ENCODE measurements around the gene SIDT2.

DNA sequence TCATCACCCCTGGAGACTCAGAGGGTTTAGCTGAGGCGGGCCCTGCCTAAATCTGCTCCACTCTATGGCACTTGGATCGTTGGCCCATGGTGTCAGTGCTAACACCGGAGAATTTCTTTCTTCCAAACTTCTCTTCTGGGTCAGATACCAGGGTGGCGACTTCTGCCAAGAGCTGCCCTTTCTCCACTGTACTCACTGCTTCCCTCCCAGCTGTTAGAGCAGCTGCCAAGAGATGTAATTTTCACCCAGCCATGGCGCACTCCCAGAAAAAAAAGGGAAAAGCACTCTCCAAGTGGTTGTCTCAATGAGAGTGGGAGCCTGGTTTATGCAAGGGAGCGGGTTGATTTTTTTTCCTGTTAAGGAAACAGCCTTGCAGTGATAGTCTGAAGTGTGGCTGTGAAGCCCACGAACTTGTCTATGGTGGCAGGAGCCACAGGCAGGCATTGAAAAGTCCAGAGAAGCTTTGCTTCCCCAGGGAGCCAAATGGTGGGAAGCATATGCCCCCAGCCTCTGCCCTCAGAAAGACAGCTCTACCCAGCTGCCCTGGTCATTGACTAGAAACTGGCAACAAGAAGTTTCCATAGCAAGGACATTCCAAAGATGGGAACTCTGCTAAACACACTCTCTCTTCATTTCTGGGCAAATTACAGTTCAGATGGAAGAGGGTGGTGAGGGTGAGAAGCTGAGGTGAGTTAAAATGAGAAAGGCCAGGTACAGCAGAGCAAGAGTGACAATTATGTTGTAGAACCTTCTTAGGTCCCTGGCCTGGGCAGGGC lies 42.6 kb downstream of the SIDT2 start:
- TF ChIP-seq, protein P1, sequence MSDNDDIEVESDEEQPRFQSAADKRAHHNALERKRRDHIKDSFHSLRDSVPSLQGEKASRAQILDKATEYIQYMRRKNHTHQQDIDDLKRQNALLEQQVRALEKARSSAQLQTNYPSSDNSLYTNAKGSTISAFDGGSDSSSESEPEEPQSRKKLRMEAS (IDR thresholded peaks at IDR 0.05; ENCODE audit: insufficient read depth, insufficient read length): no peak
- TF ChIP-seq, protein P2, sequence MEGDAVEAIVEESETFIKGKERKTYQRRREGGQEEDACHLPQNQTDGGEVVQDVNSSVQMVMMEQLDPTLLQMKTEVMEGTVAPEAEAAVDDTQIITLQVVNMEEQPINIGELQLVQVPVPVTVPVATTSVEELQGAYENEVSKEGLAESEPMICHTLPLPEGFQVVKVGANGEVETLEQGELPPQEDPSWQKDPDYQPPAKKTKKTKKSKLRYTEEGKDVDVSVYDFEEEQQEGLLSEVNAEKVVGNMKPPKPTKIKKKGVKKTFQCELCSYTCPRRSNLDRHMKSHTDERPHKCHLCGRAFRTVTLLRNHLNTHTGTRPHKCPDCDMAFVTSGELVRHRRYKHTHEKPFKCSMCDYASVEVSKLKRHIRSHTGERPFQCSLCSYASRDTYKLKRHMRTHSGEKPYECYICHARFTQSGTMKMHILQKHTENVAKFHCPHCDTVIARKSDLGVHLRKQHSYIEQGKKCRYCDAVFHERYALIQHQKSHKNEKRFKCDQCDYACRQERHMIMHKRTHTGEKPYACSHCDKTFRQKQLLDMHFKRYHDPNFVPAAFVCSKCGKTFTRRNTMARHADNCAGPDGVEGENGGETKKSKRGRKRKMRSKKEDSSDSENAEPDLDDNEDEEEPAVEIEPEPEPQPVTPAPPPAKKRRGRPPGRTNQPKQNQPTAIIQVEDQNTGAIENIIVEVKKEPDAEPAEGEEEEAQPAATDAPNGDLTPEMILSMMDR (IDR thresholded peaks at IDR 0.05; ENCODE audit: extremely low read depth in 1 of 2, insufficient read depth in 1 of 2, low read depth in 1 of 2, low read length in 2 of 2): no peak
- no peak for TF ChIP-seq EZH2 (IDR thresholded peaks at IDR 0.05; ENCODE audit: borderline replicate concordance, low read depth, low read length, severe bottlenecking)

Data from endothelial cell of umbilical vein (primary cell).